WTC11 (cell line): ENCODE measurements around the gene DYNC2LI1. TPM values are rescaled to one million over a fixed set of nuclear protein-coding genes. Genes with fewer than 3 reads are reported as not detected.

Experiments
- ATAC-seq: fragments of 200-7000 bp; cut with Tn5 transposase; 2 replicates; pipeline ENCODE4 v1.10.0; 2021; ENCODE audit warnings: mild to moderate bottlenecking, moderate library complexity
- CTCF ChIA-PET: fragments of 300-600 bp; sonication (Branson Sonifier 250); formaldehyde crosslinking; loops from one replicate; lab custom pipeline; 2021; ENCODE audit warnings: antibody characterized with exemption; lab: Charles Lee
- POLR2A ChIA-PET: fragments of 350-600 bp; sonication (Branson Sonifier 250); formaldehyde crosslinking; loops from one replicate; lab custom pipeline; 2021; ENCODE audit warnings: antibody characterized with exemption; lab: Charles Lee
- DNase-seq: peaks from one replicate; pipeline ENCODE4 v3.0.0; 2021; ENCODE audit warnings: low spot score
- H3K27ac Mint-ChIP-seq: 2 replicates; pipeline ENCODE4 v1.8.0; 2021; ENCODE audit warnings: mixed read lengths
- H3K27me3 Mint-ChIP-seq: 2 replicates; pipeline ENCODE4 v1.8.0; 2021; ENCODE audit warnings: low read depth, mild to moderate bottlenecking, moderate library complexity, mixed read lengths
- H3K36me3 Mint-ChIP-seq: 2 replicates; pipeline ENCODE4 v1.8.0; 2021; ENCODE audit warnings: mixed read lengths
- H3K4me1 Mint-ChIP-seq: 2 replicates; pipeline ENCODE4 v1.8.0; 2022; ENCODE audit warnings: mixed read lengths
- H3K4me3 Mint-ChIP-seq: 2 replicates; pipeline ENCODE4 v1.8.0; 2021; ENCODE audit warnings: mild to moderate bottlenecking, moderate library complexity, mixed read lengths
- H3K9me3 Mint-ChIP-seq: 2 replicates; pipeline ENCODE4 v1.8.0; 2021; ENCODE audit warnings: mixed read lengths
- ATF2 ChIP-seq: sonication (generic); formaldehyde crosslinking; IDR thresholded peaks from 2 replicates; pipeline ENCODE4 v1.8.1; 2022; ENCODE audit warnings: low read depth, missing genetic modification reagents, borderline replicate concordance
- CDX4 ChIP-seq: fragments of 250-450 bp; sonication (Bioruptor Pico); IDR thresholded peaks from 2 replicates; pipeline ENCODE4 v1.9.0; 2021; ENCODE audit warnings: moderate library complexity, mild to moderate bottlenecking, inconsistent platforms, borderline replicate concordance
- CREB1 ChIP-seq: sonication (generic); formaldehyde crosslinking; IDR thresholded peaks from 2 replicates; pipeline ENCODE4 v1.8.0; 2023; ENCODE audit warnings: mild to moderate bottlenecking, missing genetic modification reagents
- ELF4 ChIP-seq: sonication (generic); formaldehyde crosslinking; IDR thresholded peaks from 2 replicates; pipeline ENCODE4 v1.8.1; 2022; ENCODE audit warnings: low read depth, mild to moderate bottlenecking, moderate library complexity, missing genetic modification reagents
- EMX1 ChIP-seq: fragments of 250-450 bp; sonication (Bioruptor Pico); IDR thresholded peaks from 2 replicates; pipeline ENCODE4 v1.8.0; 2021; ENCODE audit warnings: mild to moderate bottlenecking
- ERG ChIP-seq: fragments of 250-450 bp; sonication (Bioruptor Pico); IDR thresholded peaks from 2 replicates; pipeline ENCODE4 v1.8.0; 2021; ENCODE audit warnings: mild to moderate bottlenecking
- ETV6 ChIP-seq: sonication (generic); formaldehyde crosslinking; IDR thresholded peaks from 2 replicates; pipeline ENCODE4 v1.8.1; 2022; ENCODE audit warnings: mild to moderate bottlenecking, missing genetic modification reagents
- FOXJ3 ChIP-seq: sonication (generic); formaldehyde crosslinking; IDR thresholded peaks from 2 replicates; pipeline ENCODE4 v1.9.0; 2021; ENCODE audit warnings: missing genetic modification reagents, mild to moderate bottlenecking, borderline replicate concordance
- FOXK1 ChIP-seq: sonication (generic); formaldehyde crosslinking; IDR thresholded peaks from 2 replicates; pipeline ENCODE4 v1.8.0; 2022; ENCODE audit warnings: mild to moderate bottlenecking, moderate library complexity, missing genetic modification reagents
- FOXP4 ChIP-seq: sonication (generic); formaldehyde crosslinking; IDR thresholded peaks from 2 replicates; pipeline ENCODE4 v1.8.0; 2022; ENCODE audit warnings: mild to moderate bottlenecking, missing genetic modification reagents
- GRHL2 ChIP-seq: fragments of 250-450 bp; sonication (Bioruptor Pico); IDR thresholded peaks from 2 replicates; pipeline ENCODE4 v1.8.0; 2022; ENCODE audit warnings: mild to moderate bottlenecking, moderate library complexity; ENCODE audit not compliant: insufficient replicate concordance, severe bottlenecking
- GTF2I ChIP-seq: fragments of 250-450 bp; sonication (Bioruptor Pico); conservative IDR thresholded peaks from 2 replicates; pipeline ENCODE4 v1.4.0; 2021; ENCODE audit warnings: mild to moderate bottlenecking
- IRF2 ChIP-seq: sonication (generic); formaldehyde crosslinking; IDR thresholded peaks from 2 replicates; pipeline ENCODE4 v1.8.0; 2022; ENCODE audit warnings: low read depth, missing genetic modification reagents, borderline replicate concordance
- MYBL2 ChIP-seq: sonication (generic); formaldehyde crosslinking; IDR thresholded peaks from 2 replicates; pipeline ENCODE4 v1.8.1; 2023; ENCODE audit warnings: mild to moderate bottlenecking, moderate library complexity, missing genetic modification reagents
- NR1H2 ChIP-seq: sonication (generic); formaldehyde crosslinking; IDR thresholded peaks from 2 replicates; pipeline ENCODE4 v1.9.0; 2021; ENCODE audit warnings: mild to moderate bottlenecking, moderate library complexity, missing genetic modification reagents
- NR3C1 ChIP-seq: sonication (generic); formaldehyde crosslinking; conservative IDR thresholded peaks from 2 replicates; pipeline ENCODE4 v1.8.1; 2023; ENCODE audit warnings: low read depth, mild to moderate bottlenecking, missing genetic modification reagents
- PRRX2 ChIP-seq: fragments of 250-450 bp; sonication (Bioruptor Pico); IDR thresholded peaks from 2 replicates; pipeline ENCODE4 v1.8.0; 2021; ENCODE audit warnings: mild to moderate bottlenecking
- RORB ChIP-seq: fragments of 250-450 bp; sonication (Bioruptor Pico); IDR thresholded peaks from 2 replicates; pipeline ENCODE4 v1.9.0; 2021; ENCODE audit warnings: mild to moderate bottlenecking
- SMAD4 ChIP-seq: sonication (generic); formaldehyde crosslinking; IDR thresholded peaks from 2 replicates; pipeline ENCODE4 v1.8.0; 2022; ENCODE audit warnings: mild to moderate bottlenecking, missing genetic modification reagents
- TEAD1 ChIP-seq: sonication (generic); formaldehyde crosslinking; IDR thresholded peaks from 2 replicates; pipeline ENCODE4 v1.8.0; 2022; ENCODE audit warnings: mild to moderate bottlenecking, missing genetic modification reagents
- TEAD4 ChIP-seq: sonication (generic); formaldehyde crosslinking; IDR thresholded peaks from 2 replicates; pipeline ENCODE4 v1.8.0; 2022; ENCODE audit warnings: mild to moderate bottlenecking, missing genetic modification reagents
- ZBTB43 ChIP-seq: sonication (generic); formaldehyde crosslinking; IDR thresholded peaks from 2 replicates; pipeline ENCODE4 v1.8.1; 2023; ENCODE audit warnings: mild to moderate bottlenecking, missing genetic modification reagents
- ZMAT4 ChIP-seq: fragments of 250-450 bp; sonication (Bioruptor Pico); IDR thresholded peaks from 2 replicates; pipeline ENCODE4 v1.9.0; 2021; ENCODE audit warnings: mild to moderate bottlenecking
- ZNF121 ChIP-seq: sonication (generic); formaldehyde crosslinking; IDR thresholded peaks from 2 replicates; pipeline ENCODE4 v1.8.0; 2023; ENCODE audit warnings: missing genetic modification reagents
- ZNF232 ChIP-seq: sonication (generic); formaldehyde crosslinking; IDR thresholded peaks from 2 replicates; pipeline ENCODE4 v1.8.0; 2022; ENCODE audit warnings: mild to moderate bottlenecking, missing genetic modification reagents
- ZNF263 ChIP-seq: sonication (generic); formaldehyde crosslinking; IDR thresholded peaks from 2 replicates; pipeline ENCODE4 v1.8.1; 2022; ENCODE audit warnings: low read depth, mild to moderate bottlenecking, moderate library complexity, missing genetic modification reagents
- ZNF423 ChIP-seq: fragments of 250-450 bp; sonication (Bioruptor Pico); IDR thresholded peaks from 2 replicates; pipeline ENCODE4 v2.1.2; 2022; ENCODE audit warnings: mild to moderate bottlenecking, moderate library complexity
- total RNA-seq: library from RNA; stranded (reverse); gene quantifications from 3 replicates; pipeline ENCODE4 v1.2.3, GENCODE V29; 2021

The DYNC2LI1 gene
- total RNA-seq, 1 experiment from 2014 or later: 7.0 TPM

- ChIA-PET POLR2A (no interaction called here), CTCF (no interaction called here)
- ATAC-seq: no peak
- no peaks in the 10 kb centered on the region for H3K27me3 Mint-ChIP-seq
- H3K4me3 Mint-ChIP-seq: no peak overlapping the region
- peaks cover 7% of the 10 kb centered on the region for H3K4me1 Mint-ChIP-seq
- no peak overlapping the region for H3K27ac Mint-ChIP-seq
- no peak for DNase-seq
- no peaks in the 10 kb centered on the region for H3K9me3 Mint-ChIP-seq
- no peak for TF ChIP-seq RORB
- TF ChIP-seq TEAD1 (CRISPR knock-in tag): no peak
- TF ChIP-seq ELF4: no peak
- no peak for TF ChIP-seq CREB1
- TF ChIP-seq EMX1 (CRISPR knock-in tag): no peak
- TF ChIP-seq ZNF263 (CRISPR knock-in tag): no peak
- no peak for TF ChIP-seq GRHL2
- TF ChIP-seq FOXP4: no peak
- TF ChIP-seq IRF2 (CRISPR knock-in tag): no peak
- H3K36me3 Mint-ChIP-seq: no peaks in the 10 kb centered on the region
Observed at GRCh38 chr2:43762286-43762685, 11.6 kb upstream of the DYNC2LI1 start.

- Mint-ChIP-seq H3K9me3 (no peaks in the 10 kb centered on the region), H3K36me3 (no peaks in the 10 kb centered on the region), H3K27ac (no peak overlapping the region), H3K4me1 (peaks cover 7% of the 10 kb centered on the region), H3K4me3 (no peak overlapping the region), H3K27me3 (no peaks in the 10 kb centered on the region)
- TF ChIP-seq FOXK1: no peak
- no peak for TF ChIP-seq MYBL2
- TF ChIP-seq GTF2I: no peak
- no peak for TF ChIP-seq PRRX2 (CRISPR knock-in tag)
- TF ChIP-seq SMAD4: no peak
- no peak for TF ChIP-seq ETV6 (CRISPR knock-in tag)
- TF ChIP-seq TEAD4: no peak
- no peak for TF ChIP-seq ZBTB43 (CRISPR knock-in tag)
- TF ChIP-seq NR1H2: no peak
- no peak for TF ChIP-seq ZNF423
- TF ChIP-seq ERG: no peak
- no peak for TF ChIP-seq ZNF232
- TF ChIP-seq ZNF121 (CRISPR knock-in tag): no peak
- POLR2A ChIA-PET: no interaction called here
- no peak for DNase-seq
- CTCF ChIA-PET: interaction anchor here (0.6 kb wide), 2 partner anchors 20 to 45 kb away, joined by 3 read pairs; no protein-coding TSS in a partner anchor
- ATAC-seq: no peak
Observed at GRCh38 chr2:43763091-43763490, 10.7 kb upstream of the DYNC2LI1 start.

GRCh38 chr2:43764086-43764705 is 9.6 kb upstream of the DYNC2LI1 start:
- Mint-ChIP-seq H3K36me3 (no peaks in the 10 kb centered on the region), H3K27me3 (no peaks in the 10 kb centered on the region), H3K4me1 (peaks cover under 1% of the 10 kb centered on the region; the same call in 1 of the 2 replicates), H3K27ac (no peak overlapping the region), H3K4me3 (no peak overlapping the region), H3K9me3 (no peaks in the 10 kb centered on the region)
- ATAC-seq (no peak), DNase-seq (no peak)
- POLR2A ChIA-PET: no interaction called here
- CTCF ChIA-PET: no interaction called here
- TF ChIP-seq CREB1 (no peak), FOXJ3 (CRISPR knock-in tag) (no peak), ATF2 (CRISPR knock-in tag) (no peak), CDX4 (no peak), NR3C1 (CRISPR knock-in tag) (no peak), ZMAT4 (CRISPR knock-in tag) (no peak)
